IPS-20b (cell line): ENCODE results near the gene RHOH.

Experiments used
- H3K27ac ChIP-seq: one replicate; pipeline ENCODE4 v1.5.1; 2013; ENCODE audit warnings: low read length
- H3K27me3 ChIP-seq: 2 replicates; pipeline ENCODE4 v1.6.1; 2013; ENCODE audit warnings: mild to moderate bottlenecking, low read length, inconsistent platforms; ENCODE audit not compliant: insufficient read depth
- H3K36me3 ChIP-seq: 2 replicates; pipeline ENCODE4 v1.6.1; 2013; ENCODE audit warnings: low read depth, mild to moderate bottlenecking, inconsistent platforms, low read length, moderate library complexity; ENCODE audit not compliant: insufficient read depth
- H3K4me1 ChIP-seq: 2 replicates; pipeline ENCODE4 v1.6.1; 2013; ENCODE audit warnings: mild to moderate bottlenecking, control low read depth, inconsistent platforms, low read length, moderate library complexity; ENCODE audit not compliant: insufficient read depth
- H3K4me3 ChIP-seq: 2 replicates; pipeline ENCODE4 v1.5.1; 2013; ENCODE audit warnings: mild to moderate bottlenecking, low read length, inconsistent platforms
- H3K9ac ChIP-seq: 2 replicates; pipeline ENCODE4 v1.6.1; 2013; ENCODE audit warnings: low read depth, mild to moderate bottlenecking, inconsistent platforms, low read length, moderate library complexity
- H3K9me3 ChIP-seq: 2 replicates; pipeline ENCODE4 v1.6.1; 2013; ENCODE audit warnings: mild to moderate bottlenecking, low read depth, low read length, inconsistent platforms; ENCODE audit not compliant: insufficient read depth

The RHOH gene

GRCh38 chr4:40209401-40209800 is 12.6 kb downstream of the RHOH start:
- no peak overlapping the region for H3K27ac ChIP-seq
- no peak overlapping the region for H3K9ac ChIP-seq
- no peaks in the 10 kb centered on the region for H3K9me3 ChIP-seq
- no peak overlapping the region for H3K4me3 ChIP-seq
- no peaks in the 10 kb centered on the region for H3K27me3 ChIP-seq
- peaks cover 8% of the 10 kb centered on the region; the same call in 1 of the 2 replicates for H3K4me1 ChIP-seq
- H3K36me3 ChIP-seq, result no peaks in the 10 kb centered on the region

GRCh38 chr4:40210776-40211175 is 13.9 kb downstream of the RHOH start:
- Histone ChIP-seq H3K27ac (no peak overlapping the region), H3K4me3 (no peak overlapping the region), H3K36me3 (no peaks in the 10 kb centered on the region), H3K9me3 (no peaks in the 10 kb centered on the region), H3K4me1 (peaks cover 8% of the 10 kb centered on the region; the same call in 1 of the 2 replicates), H3K9ac (no peak overlapping the region), H3K27me3 (no peaks in the 10 kb centered on the region)

GRCh38 chr4:40211224-40212185 is 14.7 kb downstream of the RHOH start:
- Histone ChIP-seq H3K36me3 (no peaks in the 10 kb centered on the region), H3K9ac (no peak overlapping the region), H3K27me3 (no peaks in the 10 kb centered on the region), H3K9me3 (no peaks in the 10 kb centered on the region), H3K4me3 (no peak overlapping the region), H3K27ac (no peak overlapping the region), H3K4me1 (peaks cover 5% of the 10 kb centered on the region; the same call in 1 of the 2 replicates)

GRCh38 chr4:40212674-40213527 is 16.1 kb downstream of the RHOH start:
- H3K9ac ChIP-seq, result no peak overlapping the region
- peaks cover 5% of the 10 kb centered on the region; the same call in 1 of the 2 replicates for H3K4me1 ChIP-seq
- no peak overlapping the region for H3K4me3 ChIP-seq
- no peaks in the 10 kb centered on the region for H3K27me3 ChIP-seq
- H3K27ac ChIP-seq, result no peak overlapping the region
- H3K36me3 ChIP-seq, result no peaks in the 10 kb centered on the region
- no peaks in the 10 kb centered on the region for H3K9me3 ChIP-seq

- Histone ChIP-seq H3K9me3 (no peaks in the 10 kb centered on the region), H3K27me3 (no peaks in the 10 kb centered on the region), H3K4me1 (peaks cover 5% of the 10 kb centered on the region; the same call in 1 of the 2 replicates), H3K27ac (no peak overlapping the region), H3K9ac (no peak overlapping the region), H3K36me3 (no peaks in the 10 kb centered on the region), H3K4me3 (no peak overlapping the region)
Measured at GRCh38 chr4:40214038-40214437, 17.2 kb downstream of the RHOH start.

GRCh38 chr4:40214661-40215418 is 18.0 kb downstream of the RHOH start:
- no peaks in the 10 kb centered on the region for H3K27me3 ChIP-seq
- no peaks in the 10 kb centered on the region for H3K36me3 ChIP-seq
- H3K4me1 ChIP-seq, result peaks cover 5% of the 10 kb centered on the region; the same call in 1 of the 2 replicates
- H3K9ac ChIP-seq, result no peak overlapping the region
- H3K4me3 ChIP-seq, result no peak overlapping the region
- no peak overlapping the region for H3K27ac ChIP-seq
- H3K9me3 ChIP-seq, result no peaks in the 10 kb centered on the region

GRCh38 chr4:40216622-40217366 is 20.0 kb downstream of the RHOH start:
- Histone ChIP-seq H3K9me3 (no peaks in the 10 kb centered on the region), H3K9ac (no peak overlapping the region), H3K27me3 (no peaks in the 10 kb centered on the region), H3K4me3 (no peak overlapping the region), H3K4me1 (peaks cover 5% of the 10 kb centered on the region; the same call in 1 of the 2 replicates), H3K27ac (no peak overlapping the region), H3K36me3 (no peaks in the 10 kb centered on the region)

GRCh38 chr4:40221744-40222143 is 24.9 kb downstream of the RHOH start:
- H3K4me1 ChIP-seq, result no peaks in the 10 kb centered on the region
- H3K9me3 ChIP-seq, result no peaks in the 10 kb centered on the region
- H3K9ac ChIP-seq, result no peak overlapping the region
- no peak overlapping the region for H3K27ac ChIP-seq
- H3K36me3 ChIP-seq, result no peaks in the 10 kb centered on the region
- no peaks in the 10 kb centered on the region for H3K27me3 ChIP-seq
- H3K4me3 ChIP-seq, result no peak overlapping the region

GRCh38 chr4:40223343-40223742 is 26.5 kb downstream of the RHOH start:
- H3K4me3 ChIP-seq, result no peak overlapping the region
- H3K9ac ChIP-seq, result no peak overlapping the region
- no peaks in the 10 kb centered on the region for H3K27me3 ChIP-seq
- no peak overlapping the region for H3K27ac ChIP-seq
- no peaks in the 10 kb centered on the region; the same call in 1 of the 2 replicates for H3K4me1 ChIP-seq
- no peaks in the 10 kb centered on the region for H3K36me3 ChIP-seq
- no peaks in the 10 kb centered on the region for H3K9me3 ChIP-seq

GRCh38 chr4:40224432-40224831 is 27.6 kb downstream of the RHOH start:
- Histone ChIP-seq H3K9me3 (no peaks in the 10 kb centered on the region), H3K4me3 (no peak overlapping the region), H3K36me3 (no peaks in the 10 kb centered on the region)

More at GRCh38 chr4:40224432-40224831, 27.6 kb downstream of the RHOH start:
- no peaks in the 10 kb centered on the region for H3K27me3 ChIP-seq
- no peak overlapping the region for H3K27ac ChIP-seq
- no peak overlapping the region for H3K9ac ChIP-seq
- H3K4me1 ChIP-seq, result no peaks in the 10 kb centered on the region; the same call in 1 of the 2 replicates
